GM19452 (cell line): ENCODE data around the gene F10.
A peak's percentile ranks its signal among the peaks of the same experiment; 100 is the strongest.

Experiments
- ATAC-seq: cut with Tn5 transposase; IDR thresholded peaks from one replicate; pipeline ENCODE4 v1.9.1; 2021; ENCODE audit not compliant: unreplicated experiment

F10 gene

GRCh38 chr13:113166681-113167080 lies 44.1 kb downstream of the F10 start:
- ATAC-seq, result no peak

- no peak for ATAC-seq
Observed at GRCh38 chr13:113167155-113167554, 44.6 kb downstream of the F10 start.

- no peak for ATAC-seq
Observed at GRCh38 chr13:113167575-113167974, 45.0 kb downstream of the F10 start.

- no peak for ATAC-seq
Observed at GRCh38 chr13:113168211-113168610, 45.6 kb downstream of the F10 start.

- ATAC-seq, result no peak
Observed at GRCh38 chr13:113169277-113170272, 47.0 kb downstream of the F10 start.

GRCh38 chr13:113170511-113170910 lies 47.9 kb downstream of the F10 start:
- no peak for ATAC-seq

GRCh38 chr13:113171250-113172125 lies 48.9 kb downstream of the F10 start:
- ATAC-seq, result no peak

GRCh38 chr13:113172419-113172926 lies 49.9 kb downstream of the F10 start:
- ATAC-seq, result no peak

- ATAC-seq, result no peak
Observed at GRCh38 chr13:113176280-113176679, 53.7 kb downstream of the F10 start.

- ATAC-seq, result no peak
Observed at GRCh38 chr13:113176822-113177221, 54.2 kb downstream of the F10 start.

GRCh38 chr13:113178070-113178895 lies 55.7 kb downstream of the F10 start:
- ATAC-seq, result no peak

GRCh38 chr13:113178896-113179167 lies 56.2 kb downstream of the F10 start:
- no peak for ATAC-seq

- no peak for ATAC-seq
Observed at GRCh38 chr13:113179374-113180230, 57.0 kb downstream of the F10 start.

- no peak for ATAC-seq
Observed at GRCh38 chr13:113182046-113182445, 59.4 kb downstream of the F10 start.

GRCh38 chr13:113183450-113184129 lies 61.0 kb downstream of the F10 start:
- no peak for ATAC-seq

- ATAC-seq, result no peak
Observed at GRCh38 chr13:113184568-113185440, 62.2 kb downstream of the F10 start.

GRCh38 chr13:113186061-113186900 lies 63.7 kb downstream of the F10 start:
- ATAC-seq, result peak; percentile 83
